COR-L47 (cell line): ENCODE data around the gene COMP.

Experiments
- DNase-seq: peaks from one replicate; lab custom pipeline; 2025; lab: John Stamatoyannopoulos, UW

Gene COMP

DNA sequence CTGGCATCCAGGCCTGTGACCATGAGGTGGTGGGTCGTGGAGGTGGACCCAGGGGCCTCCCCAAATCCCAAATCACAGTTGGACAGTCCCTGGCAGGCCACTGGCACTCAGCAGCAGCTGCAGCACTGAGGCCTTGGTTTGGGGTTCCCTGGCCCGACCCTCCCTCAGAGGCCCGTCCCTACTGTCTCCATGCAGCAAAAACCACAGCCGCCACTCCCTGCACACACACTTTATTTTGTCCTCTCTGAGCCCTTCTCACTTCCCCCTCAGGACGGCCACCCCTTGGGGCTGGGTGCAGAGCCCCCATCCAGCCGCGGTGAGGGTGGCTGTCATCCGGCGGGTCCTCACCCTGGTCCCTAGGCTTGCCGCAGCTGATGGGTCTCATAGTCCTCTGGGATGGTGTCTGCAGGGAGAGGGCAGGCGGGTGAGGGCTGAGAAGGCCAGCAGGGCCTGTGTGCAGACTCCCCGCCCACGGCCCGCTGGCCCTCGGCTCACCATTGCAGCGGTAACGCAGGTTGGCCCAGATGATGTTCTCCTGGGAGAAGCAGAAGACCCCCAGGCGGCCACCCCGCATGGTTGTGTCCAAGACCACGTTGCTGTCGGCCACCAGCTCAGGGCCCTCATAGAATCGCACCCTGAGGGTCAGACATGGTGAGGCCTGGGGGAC, 8.4 kb downstream of the COMP start:
- no peak for DNase-seq

DNA sequence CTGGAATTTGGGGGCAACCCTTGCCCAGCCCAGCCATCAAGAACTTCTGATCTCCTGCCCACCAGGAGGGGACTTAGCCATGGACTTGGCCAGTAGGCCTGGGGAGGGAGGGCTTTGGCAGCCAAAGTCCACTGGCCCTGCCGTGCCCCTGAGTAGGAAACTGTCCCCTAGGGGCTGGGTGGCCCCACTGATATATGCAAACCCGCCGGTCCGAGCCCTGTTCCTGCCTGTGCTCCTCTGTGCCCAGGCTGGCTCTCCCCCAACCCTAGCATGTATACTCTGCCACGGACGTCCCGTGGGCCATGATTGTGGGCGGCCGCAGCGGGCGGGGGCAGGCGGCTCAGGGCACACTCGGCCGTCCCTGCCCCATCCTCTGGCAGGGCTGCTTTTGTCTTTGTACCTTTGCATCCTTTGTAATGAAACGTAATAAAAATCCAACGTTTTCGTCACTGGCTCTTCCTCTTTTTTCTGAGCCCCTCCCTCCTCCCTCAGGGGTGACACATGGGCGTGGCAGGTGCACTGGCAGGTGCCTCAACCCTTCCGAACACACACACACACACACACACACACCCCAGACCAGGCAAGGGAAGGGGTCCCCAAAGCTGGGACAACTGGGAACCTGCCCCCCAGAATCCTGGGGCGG, 9.1 kb downstream of the COMP start:
- DNase-seq, result no peak

DNA sequence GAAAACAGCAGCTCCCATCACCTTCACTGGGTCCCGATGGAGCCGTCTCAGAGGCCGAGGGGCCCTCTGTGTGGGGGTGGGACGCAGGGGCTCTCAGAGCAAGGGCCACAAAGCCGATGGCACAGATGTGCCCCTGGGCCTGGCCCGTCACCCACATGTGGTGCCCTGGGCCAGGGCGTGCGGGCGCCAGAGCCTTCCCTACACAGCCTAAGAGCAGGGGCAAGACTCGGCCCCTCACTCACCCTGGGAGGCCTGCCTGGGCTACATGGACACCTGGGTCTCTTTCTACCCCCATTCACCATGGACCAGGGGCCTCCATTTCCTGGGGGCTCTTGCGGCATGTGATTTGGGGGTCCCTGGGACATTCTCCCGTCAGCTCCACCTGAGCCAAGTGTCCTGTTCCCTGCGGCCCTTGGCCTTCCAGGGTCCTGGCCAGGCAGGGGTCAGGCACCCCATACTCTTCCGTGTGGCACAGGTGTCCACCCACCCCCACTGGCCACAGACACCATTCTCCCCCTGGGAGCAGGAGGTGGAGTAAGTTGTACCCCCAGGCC, 10.0 kb downstream of the COMP start:
- DNase-seq, result no peak

DNA sequence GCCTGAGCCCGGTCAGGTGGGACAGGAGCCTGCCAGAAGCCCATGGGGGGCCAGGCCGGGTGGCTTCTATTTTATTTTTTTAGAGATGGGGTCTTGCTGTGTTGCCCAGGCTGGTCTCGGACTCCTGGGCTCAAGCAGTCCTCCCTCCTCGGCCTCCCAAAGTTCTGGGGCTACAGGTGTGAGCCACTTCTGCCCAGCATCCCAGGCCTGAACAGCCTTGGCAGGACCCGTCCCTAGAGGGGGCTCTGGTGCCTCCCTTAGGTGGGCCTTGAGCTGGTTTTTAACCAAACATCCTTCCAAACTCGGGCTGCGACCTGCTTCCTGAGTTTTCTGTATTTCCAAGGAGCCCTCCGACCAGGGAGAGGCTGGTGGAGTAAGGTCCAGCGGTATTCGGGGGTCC, 10.5 kb downstream of the COMP start:
- no peak for DNase-seq

DNA sequence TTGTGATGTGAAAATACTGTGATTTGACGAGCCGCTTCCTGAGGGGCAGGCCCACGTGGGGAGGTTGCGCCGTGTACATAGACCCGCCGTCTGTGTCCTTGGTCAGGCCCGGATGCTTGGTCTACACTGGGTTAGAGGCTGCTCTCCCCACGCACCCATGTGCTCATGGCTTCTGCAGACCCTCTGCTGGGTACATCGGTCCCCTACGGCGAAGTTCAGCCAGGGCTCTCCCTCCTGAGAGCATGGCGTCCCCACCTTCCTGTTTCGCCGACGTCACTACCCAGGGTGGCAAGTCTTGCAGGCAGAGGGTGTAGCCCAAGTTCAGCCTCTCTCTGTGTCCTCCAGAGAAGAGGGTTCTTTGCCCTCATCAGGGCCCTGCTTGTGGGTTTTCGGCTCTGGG, 11.0 kb downstream of the COMP start:
- no peak for DNase-seq

DNA sequence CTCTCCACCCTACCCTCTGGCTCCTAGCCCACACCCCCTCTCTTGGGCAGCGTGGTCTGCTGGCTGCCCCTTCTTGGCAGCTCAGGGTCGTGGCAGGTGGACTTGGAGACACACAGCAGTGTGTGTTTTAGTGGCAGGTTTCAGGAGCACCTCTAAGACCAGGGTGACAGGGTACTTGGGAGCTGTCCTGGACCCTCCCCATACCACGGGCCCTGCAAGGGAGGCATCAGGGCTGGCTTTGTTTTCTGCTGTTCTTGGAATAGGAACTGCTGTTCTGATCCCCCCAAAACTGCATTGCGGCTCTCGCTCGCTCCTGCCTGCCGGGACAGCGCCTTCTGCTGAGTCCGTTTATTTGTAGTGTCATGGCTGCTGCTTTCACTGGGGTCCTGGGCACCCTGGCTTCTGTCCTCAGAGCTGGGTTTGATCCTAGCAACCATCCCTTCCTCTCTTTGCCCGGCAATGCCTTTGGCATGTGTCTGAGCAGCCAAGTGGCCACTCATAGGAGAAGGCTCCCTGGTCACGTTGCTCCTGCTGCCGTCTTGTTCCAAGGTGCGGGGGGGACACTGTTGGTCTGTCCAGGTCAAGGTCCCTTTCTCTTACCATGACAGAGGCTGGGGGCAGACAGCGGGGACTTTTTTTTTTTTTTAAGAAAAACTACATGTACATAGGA, 12.1 kb downstream of the COMP start:
- no peak for DNase-seq

DNA sequence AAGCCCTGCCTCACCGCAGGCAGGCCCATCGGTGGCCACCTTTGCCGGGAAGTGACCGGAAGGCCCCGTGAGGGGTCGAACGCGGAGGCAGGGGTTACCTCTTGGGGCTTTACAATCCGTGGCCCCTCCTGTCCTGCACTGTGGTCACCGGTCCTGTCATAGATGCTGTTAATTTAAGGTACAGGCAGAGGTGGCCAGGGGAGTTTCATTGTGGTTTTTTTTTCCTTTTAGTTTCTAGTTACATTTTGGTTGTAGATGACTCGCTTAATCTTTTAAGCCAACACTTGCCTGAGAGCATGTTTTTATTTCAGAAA, 13.1 kb downstream of the COMP start:
- no peak for DNase-seq

DNA sequence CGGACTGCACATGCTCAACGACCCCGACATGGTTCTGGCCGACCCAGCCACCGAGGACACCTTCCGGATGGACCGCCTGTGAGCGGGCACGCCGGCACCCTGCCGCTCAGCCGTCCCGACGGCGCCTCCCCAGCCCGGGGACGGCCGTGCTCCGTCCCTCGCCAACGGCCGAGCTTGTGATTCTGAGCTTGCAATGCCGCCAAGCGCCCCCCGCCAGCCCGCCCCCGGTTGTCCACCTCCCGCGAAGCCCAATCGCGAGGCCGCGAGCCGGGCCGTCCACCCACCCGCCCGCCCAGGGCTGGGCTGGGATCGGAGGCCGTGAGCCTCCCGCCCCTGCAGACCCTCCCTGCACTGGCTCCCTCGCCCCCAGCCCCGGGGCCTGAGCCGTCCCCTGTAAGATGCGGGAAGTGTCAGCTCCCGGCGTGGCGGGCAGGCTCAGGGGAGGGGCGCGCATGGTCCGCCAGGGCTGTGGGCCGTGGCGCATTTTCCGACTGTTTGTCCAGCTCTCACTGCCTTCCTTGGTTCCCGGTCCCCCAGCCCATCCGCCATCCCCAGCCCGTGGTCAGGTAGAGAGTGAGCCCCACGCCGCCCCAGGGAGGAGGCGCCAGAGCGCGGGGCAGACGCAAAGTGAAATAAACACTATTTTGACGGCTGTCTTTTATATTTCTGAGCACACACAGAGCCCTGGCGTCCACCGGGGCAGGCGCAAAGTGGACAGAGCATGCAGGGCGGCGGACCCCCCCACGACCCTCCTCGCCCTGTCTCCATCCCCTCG, 13.6 kb downstream of the COMP start:
- DNase-seq, result no peak

DNA sequence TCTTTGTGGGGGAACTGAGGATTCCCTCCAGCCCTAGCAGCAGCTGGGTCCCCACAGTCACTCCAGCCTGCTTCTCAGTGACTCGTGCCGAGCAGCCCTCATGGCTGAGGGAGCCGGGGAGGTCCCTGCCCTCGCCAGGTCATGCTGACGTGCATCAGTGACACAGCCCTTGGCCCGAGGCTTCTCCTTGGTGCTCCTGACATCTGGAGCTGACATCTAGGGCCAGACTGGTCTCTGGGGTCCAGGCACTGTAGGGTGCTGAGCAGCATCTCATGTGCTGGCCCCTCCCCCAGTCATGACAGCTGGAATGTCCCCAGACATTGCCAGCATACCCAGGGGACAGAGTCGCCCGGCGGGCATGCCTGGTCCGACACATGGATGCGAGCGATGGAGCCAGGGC, 14.4 kb downstream of the COMP start:
- no peak for DNase-seq

DNA sequence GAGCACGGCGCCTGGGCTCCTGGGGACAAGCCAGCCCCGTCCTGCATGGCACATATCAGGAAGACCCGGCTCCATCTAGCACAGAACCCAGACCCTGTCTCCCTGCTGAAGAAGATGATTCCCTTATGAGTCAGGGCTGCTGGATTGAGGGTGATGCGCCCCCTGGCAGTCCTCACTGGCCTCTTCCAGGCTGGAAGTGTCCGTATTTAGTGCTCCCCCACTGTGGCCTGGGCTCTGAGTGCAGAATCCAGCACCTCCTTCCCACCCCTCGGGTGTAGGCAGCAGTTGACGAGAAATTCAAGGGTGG, 14.9 kb downstream of the COMP start:
- no peak for DNase-seq

DNA sequence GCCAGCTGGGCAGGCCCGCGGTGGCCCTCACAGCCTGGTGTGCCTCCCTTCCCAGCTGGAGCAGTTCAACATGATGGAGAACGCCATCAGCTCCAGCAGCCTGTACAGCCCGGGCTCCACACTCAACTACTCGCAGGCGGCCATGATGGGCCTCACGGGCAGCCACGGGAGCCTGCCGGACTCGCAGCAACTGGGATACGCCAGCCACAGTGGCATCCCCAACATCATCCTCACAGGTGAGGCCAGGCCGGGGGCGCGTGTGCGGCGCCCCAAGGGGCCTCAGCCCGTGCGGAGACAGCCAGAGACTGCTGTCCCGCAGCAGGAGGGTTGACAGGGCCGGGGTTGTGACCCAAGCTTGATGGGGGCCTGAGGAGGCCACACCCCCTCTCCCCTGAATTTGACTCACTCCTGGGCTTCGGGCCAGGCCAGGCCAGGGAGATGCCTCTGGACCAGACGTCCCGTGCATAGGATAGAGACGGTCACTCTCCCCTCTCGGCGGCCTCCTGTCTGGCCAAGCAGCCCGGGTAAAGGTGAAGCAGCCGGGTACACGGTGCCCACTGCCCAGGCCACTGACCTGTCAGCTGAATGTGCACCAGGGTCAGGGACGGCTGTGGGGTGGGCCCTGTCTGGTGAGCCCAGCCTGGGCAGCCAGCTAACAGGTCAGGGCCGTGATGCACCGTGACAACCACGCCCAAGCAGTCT, 15.4 kb downstream of the COMP start:
- DNase-seq, result no peak

DNA sequence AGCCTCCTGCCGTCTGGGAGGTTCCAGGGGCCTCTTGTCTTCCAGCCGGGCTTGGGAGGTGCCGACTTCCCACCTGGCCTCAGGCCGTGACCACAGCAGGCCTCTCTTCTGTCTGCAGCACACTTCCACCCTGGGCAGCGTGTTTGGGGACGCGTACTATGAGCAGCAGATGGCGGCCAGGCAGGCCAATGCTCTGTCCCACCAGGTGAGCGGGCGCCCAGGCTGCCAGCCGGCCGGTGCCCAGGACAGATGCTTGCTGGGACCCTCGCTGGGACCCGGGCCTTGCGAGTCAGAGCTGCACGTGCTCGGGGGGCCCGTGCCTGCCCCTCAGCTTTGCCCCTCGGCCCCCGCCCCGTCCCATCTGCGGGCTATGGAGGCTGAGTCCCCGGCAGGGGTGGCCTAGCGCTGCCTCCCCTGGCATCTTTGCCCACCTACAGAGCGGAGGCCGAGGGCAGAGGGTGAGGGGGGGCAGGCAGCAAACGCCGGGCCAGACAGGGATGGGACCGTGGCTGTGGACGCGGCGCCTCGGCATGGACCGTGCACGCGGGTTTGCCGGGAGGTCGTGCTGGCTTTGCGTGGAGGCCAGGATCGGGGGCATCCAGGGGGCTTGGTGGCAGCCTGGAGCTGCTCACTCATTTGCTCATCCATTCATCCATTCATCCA, 16.2 kb downstream of the COMP start:
- DNase-seq, result no peak

DNA sequence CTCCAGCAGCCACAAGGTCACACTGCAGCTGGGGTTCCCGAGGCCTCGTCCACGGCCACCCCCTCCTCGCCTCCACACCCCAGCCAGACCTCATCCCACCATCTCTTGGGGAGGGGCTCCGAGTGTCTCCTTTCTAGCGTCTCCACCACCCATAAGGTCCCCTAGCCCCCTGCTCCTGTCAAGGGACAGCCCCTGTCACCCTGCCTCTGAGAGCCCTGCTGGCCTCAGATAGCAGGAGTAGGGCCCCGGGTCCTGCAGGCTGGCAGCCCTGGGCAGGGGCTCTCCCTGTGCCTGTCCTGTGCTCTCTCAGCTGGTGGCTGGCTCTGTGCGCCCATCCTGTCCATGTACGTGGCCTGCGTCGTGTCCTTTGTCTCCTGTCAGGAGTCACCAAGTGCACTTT, 17.0 kb downstream of the COMP start:
- DNase-seq, result no peak

DNA sequence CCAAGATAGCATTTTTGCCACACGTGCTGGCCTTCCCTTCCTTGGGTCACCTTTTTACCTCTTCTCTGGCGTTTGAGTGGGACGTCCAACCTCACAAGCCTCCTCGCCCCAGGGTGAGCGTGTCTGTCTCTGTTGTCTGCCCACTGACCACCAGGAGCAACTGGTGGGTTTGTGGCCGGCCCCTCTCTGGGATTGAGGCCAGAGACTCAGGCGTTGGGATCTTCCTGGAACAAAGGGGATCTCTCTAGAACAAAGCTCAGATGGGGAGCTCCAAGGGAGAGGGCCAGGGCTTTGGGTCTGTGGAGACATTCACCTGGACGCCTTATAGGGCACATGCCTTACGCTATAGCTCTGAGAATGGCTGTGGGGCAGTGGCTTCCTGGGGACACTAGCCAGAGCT, 17.4 kb downstream of the COMP start:
- no peak for DNase-seq

DNA sequence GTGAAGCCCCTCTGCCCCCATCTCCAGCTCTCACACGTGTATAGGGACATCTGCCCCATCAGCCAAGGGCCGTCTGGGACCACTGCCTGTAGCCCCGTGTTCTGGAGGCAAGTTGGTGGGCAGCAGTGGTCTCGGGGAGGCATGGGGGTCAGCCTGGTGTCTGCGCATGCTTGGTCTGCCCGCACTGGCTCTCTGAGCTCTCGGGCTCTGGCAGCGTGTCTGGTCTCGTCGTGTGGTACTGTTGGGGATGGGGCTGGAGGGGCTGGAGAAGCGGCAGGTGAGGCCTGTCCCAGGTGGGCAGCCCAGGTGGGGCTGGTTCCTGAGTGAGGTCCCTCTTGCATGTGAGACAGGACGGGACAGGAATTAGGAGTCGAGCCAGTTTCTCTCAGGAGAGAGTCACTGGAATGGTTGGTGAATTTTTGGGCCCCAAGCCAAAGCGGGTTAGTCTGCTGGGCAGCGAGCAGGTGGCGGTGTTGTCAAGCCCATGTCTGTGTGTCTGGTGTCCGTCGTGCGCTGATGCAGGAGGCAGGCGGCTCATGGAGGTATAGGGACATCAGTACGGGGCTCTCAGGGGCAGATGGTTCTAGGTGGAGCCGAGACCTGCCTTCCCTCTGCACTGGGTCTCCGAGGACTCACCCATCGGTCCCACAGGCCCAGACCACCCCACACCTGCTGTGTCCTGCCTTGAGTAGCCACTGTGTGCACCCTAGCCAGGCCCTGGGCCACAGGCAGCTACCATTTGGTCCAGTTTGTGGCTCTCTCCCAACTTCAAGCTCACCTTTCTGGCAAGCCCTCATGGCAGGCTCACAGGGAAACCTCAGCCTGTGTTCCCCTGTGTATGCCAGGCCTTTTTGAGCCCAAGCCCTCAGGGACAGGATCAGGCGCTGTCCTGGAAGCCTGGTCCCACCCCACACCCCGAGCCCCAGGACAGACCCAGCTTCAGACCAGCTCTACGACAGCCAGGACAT, 18.2 kb downstream of the COMP start:
- no peak for DNase-seq

DNA sequence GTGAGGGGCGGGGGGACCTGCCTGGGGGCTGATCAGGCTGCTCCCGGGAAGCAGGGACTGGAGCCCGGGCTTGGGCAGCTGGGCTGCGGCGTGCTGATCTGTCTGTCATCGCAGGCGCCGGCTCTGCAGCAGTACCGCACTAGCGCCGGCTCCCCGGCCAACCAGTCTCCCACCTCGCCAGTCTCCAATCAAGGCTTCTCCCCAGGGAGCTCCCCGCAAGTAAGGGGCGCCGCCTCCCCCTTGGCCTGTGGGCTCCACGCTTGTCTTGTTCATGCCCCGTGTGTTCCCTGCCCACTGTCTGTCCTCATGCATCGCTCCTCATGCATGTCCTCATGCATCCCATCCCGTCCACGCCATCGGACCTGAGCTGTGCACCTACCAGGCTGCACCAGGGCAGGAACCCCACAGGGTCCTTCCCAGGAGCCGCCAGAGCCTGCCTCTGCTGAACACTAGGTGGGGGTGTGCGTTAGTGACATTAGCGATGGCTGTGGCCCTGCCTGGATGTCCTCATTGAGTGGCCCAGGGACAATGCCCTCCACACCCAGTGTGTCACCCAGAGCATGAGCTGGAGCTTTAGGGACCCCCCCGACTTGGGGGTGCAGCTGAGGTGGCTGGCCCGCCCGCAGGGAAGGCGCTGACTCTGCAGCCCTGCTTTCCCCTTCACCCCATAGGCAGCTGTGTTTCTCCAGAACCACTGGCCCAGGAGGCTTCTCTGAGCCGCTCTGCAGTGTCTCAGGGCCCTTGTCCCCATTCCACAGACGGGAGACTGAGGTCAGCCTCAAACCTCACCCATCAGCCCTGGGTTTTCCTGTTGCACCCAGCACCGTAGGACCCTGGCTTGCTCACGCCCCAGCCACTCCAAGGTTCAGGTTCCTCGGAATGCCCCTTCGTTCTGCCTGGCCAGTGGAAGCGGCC, 19.5 kb downstream of the COMP start:
- DNase-seq, result peak; percentile 25

DNA sequence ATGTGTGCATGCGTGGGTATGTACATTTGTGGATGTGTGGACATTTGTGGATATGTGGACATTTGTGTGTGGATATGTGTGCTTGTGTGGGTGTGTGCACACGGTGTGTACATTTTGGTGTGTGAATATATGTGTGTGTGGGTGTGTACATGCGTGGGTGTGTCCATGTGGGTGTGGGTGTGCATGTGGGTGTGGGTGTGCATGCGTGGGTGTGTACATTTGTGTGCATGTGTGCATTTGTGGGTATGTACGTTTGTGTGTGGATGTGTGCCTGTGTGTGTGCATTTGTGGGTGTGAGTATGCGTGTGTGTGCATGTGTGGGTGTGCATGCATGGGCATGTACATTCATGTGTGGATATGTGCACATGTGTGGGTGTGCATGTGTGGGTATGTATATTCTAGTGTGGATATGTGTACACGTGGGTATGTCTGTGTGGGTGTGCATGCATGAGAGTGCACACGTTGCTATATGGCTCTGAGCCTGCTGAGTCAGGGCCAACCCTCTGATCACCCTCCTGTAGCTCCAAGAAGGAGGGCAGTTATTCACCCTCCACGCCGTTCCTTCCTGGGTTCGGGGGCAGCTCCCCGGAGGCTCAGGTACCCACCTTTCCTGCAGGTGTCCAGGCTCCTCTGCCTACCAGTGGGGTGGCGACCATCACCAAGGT, 20.3 kb downstream of the COMP start:
- DNase-seq, result no peak

DNA sequence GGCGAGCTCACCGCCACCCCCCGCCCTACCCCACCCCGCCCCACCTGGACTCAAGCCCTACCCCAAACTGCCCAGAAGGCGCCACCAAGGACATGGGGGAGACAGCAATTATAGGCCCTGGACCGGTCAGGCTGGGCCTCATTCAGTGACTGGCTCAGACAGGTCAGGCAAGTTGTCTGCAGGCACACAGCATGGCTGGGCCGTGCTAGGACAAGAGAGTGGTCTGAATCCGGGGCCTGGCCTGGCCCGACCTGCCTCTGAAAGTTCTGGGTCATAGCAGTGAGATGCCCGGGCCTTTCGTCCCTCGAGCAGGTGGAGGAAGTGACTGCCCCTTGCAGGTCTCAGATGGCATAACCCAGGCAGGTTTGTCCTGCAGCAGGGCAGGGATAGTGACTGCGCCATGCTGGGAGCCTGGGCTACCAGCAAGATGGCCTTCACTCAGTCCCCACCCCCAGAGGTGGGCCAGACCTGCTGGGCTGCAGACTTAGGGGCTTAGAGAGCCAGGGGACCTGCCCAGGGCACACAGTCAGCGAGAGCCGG, 21.0 kb downstream of the COMP start:
- no peak for DNase-seq
